Measurements from ENCODE around the gene MVP.

GRCh38 chr16:29837841-29838240 is 17.6 kb downstream of the MVP start:
- TF ChIP-seq POLR2A (IDR thresholded peaks at IDR 0.05; ENCODE audit: low read depth) (no peak), CTCF (IDR thresholded peaks at IDR 0.05) (no peak), POLR2AphosphoS5 (IDR thresholded peaks at IDR 0.05) (no peak)
